Activated CD4-positive, alpha-beta T cell treated with anti-CD3 and anti-CD28 coated beads, Interleukin-2, amount 50 U/mL, for 4 hours (primary cell): Measurements from ENCODE around the gene BACH2.

Experiments used
- DNase-seq, 2 experiments: peaks; one replicate each; pipeline ENCODE4 v3.0.0-alpha.2; 2020

The BACH2 gene

DNA sequence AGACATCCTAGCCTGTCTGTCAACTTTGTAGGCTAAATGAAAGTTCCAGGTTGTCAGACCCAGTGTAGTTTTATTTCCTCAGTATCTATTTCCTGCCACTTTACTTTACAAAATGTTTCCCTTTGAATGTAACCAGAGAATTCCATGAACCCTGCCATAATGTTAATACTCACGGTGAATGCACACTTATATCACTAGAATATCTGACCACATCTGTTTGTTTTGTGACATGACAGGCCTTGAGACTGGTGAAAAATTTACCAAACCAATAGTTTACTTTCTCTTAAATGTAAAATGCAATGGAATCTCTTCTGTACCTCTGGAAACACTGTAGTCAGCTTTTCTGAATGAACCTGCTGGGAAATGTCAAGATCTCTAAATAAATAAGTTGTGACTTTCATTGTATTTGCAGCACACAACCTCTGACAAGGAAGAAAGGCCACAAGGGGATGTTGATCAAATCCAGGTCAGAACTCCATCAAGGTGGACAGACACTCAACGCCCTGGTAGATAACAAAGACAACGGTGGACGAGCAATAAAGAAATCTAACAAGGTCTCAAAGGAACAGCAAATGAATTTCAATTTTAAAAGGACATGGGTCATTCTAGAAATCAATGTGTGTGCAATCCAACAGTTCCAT lies 59.2 kb downstream of the BACH2 start:
- DNase-seq, result no peak

DNA sequence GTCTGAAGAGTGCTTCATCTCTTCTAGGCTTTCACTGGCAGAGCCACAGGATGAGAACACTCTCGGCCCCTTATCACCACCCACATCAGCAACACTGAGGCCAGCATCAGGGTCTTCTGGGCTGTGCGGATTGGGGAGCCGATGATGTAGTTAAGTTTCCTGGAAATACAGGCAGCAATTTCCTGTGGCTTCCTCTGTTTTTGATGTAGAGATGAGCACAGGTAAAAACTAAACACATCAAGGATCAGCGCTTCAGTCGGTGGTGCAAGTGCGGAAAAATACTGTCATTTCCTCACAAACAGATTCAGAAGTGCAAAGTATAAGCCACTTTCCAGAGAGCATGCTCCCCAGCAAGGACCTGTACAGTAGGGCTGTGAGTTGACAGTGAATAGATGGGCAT lies 62.6 kb downstream of the BACH2 start:
- peak; percentile 73 to 78 for DNase-seq

GRCh38 chr6:90233213-90233612 lies 63.4 kb downstream of the BACH2 start:
- no peak for DNase-seq

GRCh38 chr6:90231798-90232197 lies 64.8 kb downstream of the BACH2 start:
- no peak for DNase-seq

GRCh38 chr6:90231308-90231707 lies 65.3 kb downstream of the BACH2 start:
- DNase-seq, result no peak

DNA sequence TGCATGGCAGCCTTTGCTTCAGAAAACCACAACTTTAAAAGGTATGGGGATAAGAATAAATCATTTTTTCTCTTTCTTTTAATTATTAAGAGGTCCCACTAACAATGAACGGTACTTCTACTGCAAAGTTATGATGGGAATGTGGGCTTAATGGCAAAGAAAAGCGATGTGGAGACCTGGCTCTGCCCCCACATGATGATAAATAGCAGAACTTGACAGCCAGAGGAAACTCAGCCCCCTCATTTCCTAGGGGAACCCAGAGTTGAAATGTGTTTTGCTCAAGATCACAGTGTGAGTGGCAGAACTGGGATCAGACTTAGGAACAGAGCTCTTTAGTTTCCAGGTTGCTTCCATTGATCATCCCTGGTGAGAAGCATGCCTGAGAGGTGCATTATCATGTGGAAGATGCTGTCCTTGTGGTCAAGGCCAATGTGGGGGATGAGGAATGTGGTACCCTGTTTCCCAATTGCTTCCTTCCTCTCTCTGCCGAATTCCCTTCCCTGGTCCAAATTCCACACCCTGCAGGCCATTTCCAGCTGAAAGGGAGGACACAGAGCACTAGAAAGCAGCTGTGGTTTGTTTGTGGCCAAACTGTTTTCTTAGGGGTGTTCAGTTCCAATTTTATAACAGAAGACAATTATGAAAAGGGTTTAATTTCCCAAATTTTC lies 66.0 kb downstream of the BACH2 start:
- no peak for DNase-seq

DNA sequence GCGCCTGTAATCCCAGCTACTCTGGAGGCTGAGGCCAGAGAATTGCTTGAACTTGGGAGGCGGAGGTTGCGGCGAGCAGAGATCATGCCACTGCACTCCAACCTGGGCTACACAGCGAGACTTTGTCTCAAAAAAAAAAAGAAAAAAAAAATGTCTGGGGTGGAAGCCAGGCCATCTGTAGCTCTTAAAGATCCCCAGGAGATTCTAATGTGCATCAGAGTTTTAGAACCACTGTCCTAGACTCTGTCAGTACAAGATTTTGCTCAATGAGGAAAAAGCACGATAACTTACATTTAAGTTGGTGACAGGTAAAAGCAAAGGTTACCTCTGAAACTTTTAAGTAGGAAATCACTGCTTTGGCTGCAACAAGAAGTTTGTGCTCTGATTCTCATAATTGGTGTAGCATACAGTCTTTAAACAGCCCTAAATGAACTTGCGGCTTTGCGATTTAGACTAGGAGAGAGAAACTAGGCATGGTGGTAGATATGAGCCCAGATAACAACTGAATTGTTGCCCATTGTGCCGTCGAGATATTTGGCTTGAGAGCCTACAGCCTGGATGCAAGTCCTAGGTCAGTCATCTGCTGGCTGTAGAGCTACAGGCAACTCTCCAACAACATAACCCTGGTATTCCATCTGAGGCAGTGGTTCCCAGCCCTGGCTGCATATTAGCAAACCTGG lies 67.2 kb downstream of the BACH2 start:
- DNase-seq, result no peak

DNA sequence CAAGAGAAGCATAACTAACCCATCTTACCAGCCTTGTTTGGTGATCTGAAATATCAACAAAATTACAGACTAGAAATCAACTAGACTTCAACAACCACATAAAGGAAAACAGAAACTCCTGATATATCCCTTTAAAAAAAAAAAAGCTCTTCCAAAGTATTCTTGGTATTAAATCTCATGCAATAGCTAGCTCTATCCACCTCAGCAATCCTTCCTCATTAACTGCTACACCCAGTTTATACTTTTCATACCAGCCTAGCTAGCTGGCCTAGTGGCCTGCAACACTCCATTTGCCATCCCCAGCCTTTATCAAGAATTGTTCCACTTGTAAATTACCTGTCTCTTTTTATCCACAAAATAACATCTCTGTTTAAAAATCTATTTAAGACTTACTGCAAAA lies 69.0 kb downstream of the BACH2 start:
- no peak for DNase-seq

- no peak for DNase-seq
Measured at GRCh38 chr6:90227213-90227612, 69.4 kb downstream of the BACH2 start.

- no peak for DNase-seq
Measured at GRCh38 chr6:90226257-90226656, 70.4 kb downstream of the BACH2 start.

GRCh38 chr6:90224196-90224595 lies 72.4 kb downstream of the BACH2 start:
- no peak for DNase-seq

DNA sequence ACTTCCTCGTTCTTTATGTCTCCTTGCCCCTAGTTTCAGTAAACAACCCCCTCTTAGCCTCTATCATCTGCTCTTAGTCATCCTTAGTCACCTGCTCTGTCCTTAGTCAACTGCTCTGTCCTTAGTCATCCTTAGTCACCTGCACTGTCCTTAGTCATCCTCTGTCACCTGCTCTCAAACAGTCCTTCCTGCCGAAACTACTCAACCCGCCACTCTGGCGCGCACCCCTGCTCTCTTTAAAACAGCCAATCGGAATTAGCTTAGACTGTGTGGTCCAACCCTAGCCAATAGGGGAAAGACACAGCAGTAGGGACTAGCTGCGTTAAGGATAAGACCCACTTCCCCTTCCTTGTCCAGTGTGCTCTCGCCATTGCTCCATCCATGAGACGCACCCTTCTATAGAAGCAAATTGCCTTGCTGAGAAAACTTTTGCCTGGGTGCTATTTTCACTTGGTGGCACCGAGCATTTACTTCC lies 73.9 kb downstream of the BACH2 start:
- peak; percentile 53 to 59 for DNase-seq

- no peak for DNase-seq
Measured at GRCh38 chr6:90222008-90222407, 74.6 kb downstream of the BACH2 start.

DNA sequence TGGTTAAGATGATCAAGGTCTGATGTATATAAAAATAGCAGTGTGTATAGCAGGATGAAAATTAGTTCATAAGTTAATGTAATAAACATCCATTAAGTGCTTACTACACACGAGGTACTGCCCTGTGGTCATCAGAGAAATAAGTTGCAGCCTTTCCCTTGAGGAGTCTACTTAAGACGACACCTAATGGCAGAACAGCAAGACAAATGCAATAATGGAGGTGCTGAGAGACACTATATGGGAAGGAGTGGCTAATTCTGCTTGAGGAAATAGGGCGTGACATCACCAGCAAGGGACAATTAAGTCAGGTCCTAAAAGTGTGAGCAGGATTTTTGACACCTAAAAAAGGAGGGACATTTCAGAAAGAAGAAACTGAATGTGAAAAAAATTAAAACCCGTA lies 75.2 kb downstream of the BACH2 start:
- DNase-seq, result no peak

DNA sequence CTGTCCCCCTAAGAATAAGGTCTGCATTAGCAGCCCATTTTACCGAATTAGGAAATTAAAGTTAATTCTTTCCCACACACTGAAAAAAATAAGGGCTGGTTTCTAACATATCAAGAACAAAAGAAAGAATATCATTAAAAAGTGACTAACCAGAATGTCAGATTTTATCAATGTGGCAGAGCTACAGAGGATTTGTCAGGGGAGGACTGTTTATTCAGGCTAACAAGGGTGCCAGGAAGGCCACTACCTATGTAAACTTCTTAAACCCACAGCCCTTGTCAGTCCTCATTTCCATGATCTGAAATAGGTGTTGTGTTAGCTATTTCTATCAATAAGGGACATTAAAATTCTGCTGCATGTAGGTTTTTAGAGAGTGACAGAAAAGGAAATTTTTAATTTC lies 76.4 kb downstream of the BACH2 start:
- no peak for DNase-seq

DNA sequence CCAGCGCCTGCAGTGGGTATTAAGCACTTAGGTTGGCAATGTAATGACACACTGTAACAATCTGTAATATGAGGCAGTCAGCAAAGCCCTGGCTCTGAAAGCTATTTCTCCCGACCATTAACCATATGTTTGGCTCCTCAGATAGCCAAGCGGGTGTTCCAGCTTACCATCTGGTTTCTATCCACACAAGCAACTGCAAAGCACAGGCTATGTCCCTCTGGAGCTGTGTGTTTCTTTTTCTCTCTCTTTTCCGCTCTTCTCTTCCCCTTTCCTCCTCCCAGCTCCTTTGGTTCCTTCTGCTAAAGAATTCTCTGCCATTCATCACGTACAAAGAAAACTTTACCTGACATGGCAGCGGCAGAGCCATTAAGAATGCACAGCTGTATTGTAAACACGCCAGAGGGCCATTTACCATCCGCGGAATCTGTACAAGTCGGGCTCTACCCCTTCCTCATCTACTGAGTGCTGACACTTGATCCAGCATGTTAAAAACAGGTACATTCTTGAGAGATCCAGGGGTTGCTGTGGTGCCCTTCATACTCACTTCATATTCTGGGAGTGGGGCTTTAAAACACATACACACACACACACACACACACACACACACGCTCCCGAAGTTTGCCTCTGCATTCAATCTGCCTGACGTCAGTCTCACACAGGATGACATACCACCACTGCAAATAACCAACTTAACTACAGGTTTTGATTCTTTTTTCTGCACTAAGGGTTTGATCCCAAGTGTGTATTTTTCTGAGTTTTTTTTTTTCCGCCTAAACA lies 77.2 kb downstream of the BACH2 start:
- DNase-seq, result peak in 1 of 2 experiments; percentile 30

GRCh38 chr6:90218959-90219208 lies 77.8 kb downstream of the BACH2 start:
- DNase-seq, result peak in 1 of 2 experiments; percentile 30

GRCh38 chr6:90217506-90218127 lies 79.0 kb downstream of the BACH2 start:
- no peak for DNase-seq

- peak; percentile 29 to 34 for DNase-seq
Measured at GRCh38 chr6:90216072-90216977, 80.3 kb downstream of the BACH2 start.

DNA sequence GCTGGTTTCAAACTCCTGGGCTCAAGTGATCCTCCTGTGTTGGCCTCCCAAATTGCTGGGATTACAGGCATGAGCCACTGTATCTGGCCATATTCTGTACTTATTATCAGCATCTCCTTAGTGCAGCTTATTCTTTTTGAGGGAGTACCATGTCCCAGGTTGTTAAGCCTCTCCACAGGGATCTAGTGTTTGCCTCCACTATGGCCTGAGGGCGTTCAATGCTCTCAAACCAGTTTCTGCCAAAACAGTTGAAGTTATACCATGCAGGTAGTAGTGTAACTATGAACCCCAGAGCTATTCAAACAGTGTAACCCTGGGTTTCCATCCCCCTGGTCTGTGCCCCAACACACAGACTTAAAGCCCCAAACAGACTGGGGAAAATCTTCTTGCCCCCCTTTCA lies 81.7 kb downstream of the BACH2 start:
- no peak for DNase-seq

DNA sequence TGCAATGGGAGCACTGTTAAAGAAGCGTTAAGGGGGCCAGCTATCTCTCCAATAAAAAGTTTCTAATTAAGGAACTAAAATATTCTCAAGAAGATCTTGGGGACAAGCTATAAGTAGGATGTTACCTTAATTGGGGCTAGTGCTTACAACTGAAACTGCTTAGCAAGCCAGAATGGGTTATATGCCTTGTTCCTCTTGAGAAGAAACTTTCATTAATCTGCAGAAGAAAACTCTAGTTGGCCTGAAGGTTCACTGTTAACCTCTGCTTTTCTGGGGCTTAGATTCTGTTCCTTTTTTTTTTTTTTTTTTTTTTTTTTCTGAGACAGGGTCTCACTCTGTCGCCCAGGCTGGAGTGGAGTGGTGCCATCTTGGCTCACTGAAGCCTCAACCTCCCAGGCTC lies 82.2 kb downstream of the BACH2 start:
- DNase-seq, result no peak

DNA sequence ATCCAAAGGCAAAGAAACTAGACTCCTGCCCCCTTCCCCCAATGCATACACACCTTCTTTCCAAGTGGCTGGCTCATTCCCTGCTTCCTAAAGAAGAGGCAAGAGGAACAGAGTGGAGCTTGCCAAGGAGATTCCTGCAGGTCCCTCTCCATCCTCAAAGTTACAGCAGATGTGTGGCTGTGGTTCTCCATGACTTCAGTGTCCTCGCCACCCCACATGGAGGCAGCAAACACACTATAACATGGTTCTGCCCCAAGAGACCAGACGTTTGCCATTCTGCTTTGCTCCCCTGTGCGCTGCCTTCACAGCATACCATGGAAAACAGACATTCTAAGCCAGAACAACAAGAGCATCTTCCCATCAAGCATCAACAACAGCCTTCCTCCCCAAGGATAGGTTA lies 84.4 kb downstream of the BACH2 start:
- DNase-seq, result peak in 1 of 2 experiments; percentile 14
